ENCODE results near the gene GFI1B. TPM values are rescaled to one million over a fixed set of nuclear protein-coding genes. Genes with fewer than 3 reads are reported as not detected.
"Not testable (repeated sequence)": the region's sequence is repeated elsewhere in the genome, so short reads cannot be mapped to it uniquely, and the experiment has no call there.

GFI1B gene
- total and polyA plus RNA-seq, 2 donors = 0.04 to 0.26 TPM

DNA sequence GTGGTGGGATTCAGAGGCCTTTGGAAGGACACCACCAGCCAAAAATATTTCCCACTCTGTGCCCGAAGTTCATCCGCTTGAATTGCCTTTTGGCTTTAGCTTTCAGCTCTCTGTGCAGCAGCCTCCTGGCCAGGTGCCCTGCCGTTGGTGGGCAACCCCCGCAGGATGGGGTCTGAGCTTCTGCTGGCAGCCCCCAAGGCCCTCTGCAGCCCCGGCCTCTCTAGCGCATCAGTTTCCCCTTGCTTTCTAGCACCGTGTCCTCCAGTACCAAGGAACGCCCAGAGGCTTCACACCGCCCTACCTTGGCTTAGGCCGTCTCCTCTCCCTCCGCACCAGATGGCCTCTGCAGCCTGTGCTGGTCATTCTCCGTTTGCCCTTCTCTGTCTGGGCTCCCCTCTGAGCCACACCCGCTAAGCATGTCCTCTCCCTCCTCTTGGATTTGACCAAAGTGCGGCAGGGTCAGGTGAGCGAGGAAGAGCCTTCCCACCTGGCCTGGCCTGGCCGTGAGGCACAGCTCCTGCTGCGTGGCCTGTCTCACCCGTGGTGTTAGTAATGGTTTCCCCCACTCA is 29.9 kb upstream of the GFI1B start:
- WGBS = 80% methylated on average over 18 of the region's 18 CpGs
- no peak overlapping the region for H3K4me3 ChIP-seq (ENCODE audit: low read depth, low read length)
- DNase-seq (ENCODE audit: extremely low spot score) = no peak
- H3K4me1 ChIP-seq (ENCODE audit: insufficient read depth) = no peaks in the 10 kb centered on the region
- H3K36me3 ChIP-seq (ENCODE audit: insufficient read depth) = no peaks in the 10 kb centered on the region
- no peak overlapping the region for H3K27ac ChIP-seq (ENCODE audit: low read depth)

GRCh38 chr9:132949709-132950108 is 28.8 kb upstream of the GFI1B start:
- H3K4me3 ChIP-seq (ENCODE audit: low read depth, low read length) = no peak overlapping the region
- no peak for DNase-seq (ENCODE audit: extremely low spot score)
- no peak overlapping the region for H3K27ac ChIP-seq (ENCODE audit: low read depth)
- WGBS = 83% methylated on average over 4 of the region's 4 CpGs
- H3K36me3 ChIP-seq (ENCODE audit: insufficient read depth) = no peaks in the 10 kb centered on the region
- no peaks in the 10 kb centered on the region for H3K4me1 ChIP-seq (ENCODE audit: insufficient read depth)

- no peaks in the 10 kb centered on the region for H3K36me3 ChIP-seq (ENCODE audit: insufficient read depth)
- no peak overlapping the region for H3K27ac ChIP-seq (ENCODE audit: low read depth)
- DNase-seq (ENCODE audit: extremely low spot score) = no peak
- no peaks in the 10 kb centered on the region for H3K4me1 ChIP-seq (ENCODE audit: insufficient read depth)
- H3K4me3 ChIP-seq (ENCODE audit: low read depth, low read length) = no peak overlapping the region
- 77% methylated on average over 2 of the region's 2 CpGs for WGBS
Observed at GRCh38 chr9:132955123-132955522, 23.4 kb upstream of the GFI1B start.

DNA sequence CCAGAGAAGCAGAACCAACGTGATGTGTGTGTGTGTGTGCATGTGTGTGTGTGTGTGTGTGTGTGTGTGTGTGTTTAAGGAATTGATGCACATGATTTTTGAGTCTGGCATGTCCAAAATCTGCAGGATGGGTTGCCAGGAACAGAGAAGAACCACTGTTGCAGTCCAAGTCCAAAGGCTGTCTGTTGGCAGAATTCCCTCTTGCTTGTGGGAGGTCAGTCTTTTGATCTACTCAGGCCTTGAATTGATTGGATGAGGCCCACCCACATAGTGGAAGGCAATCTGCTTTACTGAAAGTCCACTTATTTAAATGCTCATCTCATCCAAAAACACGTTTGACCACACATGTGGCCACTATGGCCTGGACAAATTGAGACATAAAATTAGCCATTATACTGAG is 22.7 kb upstream of the GFI1B start:
- Histone ChIP-seq H3K27ac (ENCODE audit: low read depth) (no peak overlapping the region), H3K36me3 (ENCODE audit: insufficient read depth) (no peaks in the 10 kb centered on the region), H3K4me3 (ENCODE audit: low read depth, low read length) (no peak overlapping the region), H3K4me1 (ENCODE audit: insufficient read depth) (no peaks in the 10 kb centered on the region)
- no peak for DNase-seq (ENCODE audit: extremely low spot score)
- 52% methylated on average over 2 of the region's 2 CpGs for WGBS

GRCh38 chr9:132957805-132958204 is 20.7 kb upstream of the GFI1B start:
- H3K4me3 ChIP-seq (ENCODE audit: low read depth, low read length) = no peak overlapping the region
- no peak overlapping the region for H3K27ac ChIP-seq (ENCODE audit: low read depth)
- no peak for DNase-seq (ENCODE audit: extremely low spot score)
- WGBS = 72% methylated on average over 6 of the region's 6 CpGs
- H3K36me3 ChIP-seq (ENCODE audit: insufficient read depth) = no peaks in the 10 kb centered on the region
- H3K4me1 ChIP-seq (ENCODE audit: insufficient read depth) = no peaks in the 10 kb centered on the region

DNA sequence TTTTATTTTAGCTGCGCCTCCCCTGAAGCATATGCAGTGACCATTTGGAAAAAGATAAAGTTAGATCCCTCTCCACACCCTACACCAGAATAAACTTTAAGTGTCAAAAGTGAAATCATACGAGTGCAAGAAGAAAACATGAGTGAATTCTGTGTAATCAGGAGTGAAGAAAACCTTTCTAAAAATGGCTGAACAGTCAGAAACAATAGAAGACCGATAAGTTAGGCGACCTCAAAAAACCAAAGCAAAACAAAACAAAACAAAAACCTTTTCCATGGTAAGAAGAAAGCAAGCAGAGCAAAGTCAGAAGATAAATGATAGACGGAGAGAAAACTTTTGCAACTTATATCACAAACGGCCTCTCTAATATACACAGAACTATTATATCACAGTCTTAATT is 17.5 kb upstream of the GFI1B start:
- no peak for DNase-seq (ENCODE audit: extremely low spot score)
- Histone ChIP-seq H3K4me3 (ENCODE audit: low read depth, low read length) (no peak overlapping the region), H3K4me1 (ENCODE audit: insufficient read depth) (no peaks in the 10 kb centered on the region), H3K36me3 (ENCODE audit: insufficient read depth) (no peaks in the 10 kb centered on the region), H3K27ac (ENCODE audit: low read depth) (no peak overlapping the region)
- WGBS = 80% methylated on average over 6 of the region's 6 CpGs

GRCh38 chr9:132965478-132965877 is 13.0 kb upstream of the GFI1B start:
- H3K4me1 ChIP-seq (ENCODE audit: insufficient read depth) = no peaks in the 10 kb centered on the region
- 85% methylated on average over 9 of the region's 9 CpGs for WGBS
- no peak overlapping the region for H3K27ac ChIP-seq (ENCODE audit: low read depth)
- no peaks in the 10 kb centered on the region for H3K36me3 ChIP-seq (ENCODE audit: insufficient read depth)
- DNase-seq (ENCODE audit: extremely low spot score) = no peak
- H3K4me3 ChIP-seq (ENCODE audit: low read depth, low read length) = no peak overlapping the region

DNA sequence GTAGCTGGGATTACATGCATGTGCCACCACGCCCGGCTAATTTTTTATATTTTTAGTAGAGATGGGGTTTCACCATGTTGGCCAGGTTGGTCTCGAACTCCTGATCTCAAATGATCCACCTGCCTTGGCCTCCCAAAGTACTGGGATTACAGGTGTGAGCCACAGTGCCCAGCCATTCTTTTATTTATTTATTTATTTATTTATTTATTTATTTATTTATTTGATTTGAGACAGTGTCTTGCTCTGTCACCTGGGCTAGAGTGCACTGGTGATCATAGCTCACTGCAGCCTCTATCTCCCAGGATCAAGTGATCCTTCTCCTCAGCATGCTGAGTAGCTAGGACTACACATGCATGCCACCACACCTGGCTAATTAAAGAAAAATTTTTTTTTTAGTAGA is 10.6 kb upstream of the GFI1B start:
- not testable (repeated sequence) for H3K27ac ChIP-seq (ENCODE audit: low read depth); H3K4me3 ChIP-seq (ENCODE audit: low read depth, low read length); H3K36me3 ChIP-seq (ENCODE audit: insufficient read depth); H3K4me1 ChIP-seq (ENCODE audit: insufficient read depth); DNase-seq (ENCODE audit: extremely low spot score)
- 92% methylated on average over 3 of the region's 3 CpGs for WGBS

GRCh38 chr9:132969783-132970182 is 8.7 kb upstream of the GFI1B start:
- no peaks in the 10 kb centered on the region for H3K4me1 ChIP-seq (ENCODE audit: insufficient read depth)
- no peak for DNase-seq (ENCODE audit: extremely low spot score)
- H3K27ac ChIP-seq (ENCODE audit: low read depth) = no peak overlapping the region
- no peak overlapping the region for H3K4me3 ChIP-seq (ENCODE audit: low read depth, low read length)
- WGBS = 47% methylated on average over 7 of the region's 7 CpGs
- H3K36me3 ChIP-seq (ENCODE audit: insufficient read depth) = no peaks in the 10 kb centered on the region

DNA sequence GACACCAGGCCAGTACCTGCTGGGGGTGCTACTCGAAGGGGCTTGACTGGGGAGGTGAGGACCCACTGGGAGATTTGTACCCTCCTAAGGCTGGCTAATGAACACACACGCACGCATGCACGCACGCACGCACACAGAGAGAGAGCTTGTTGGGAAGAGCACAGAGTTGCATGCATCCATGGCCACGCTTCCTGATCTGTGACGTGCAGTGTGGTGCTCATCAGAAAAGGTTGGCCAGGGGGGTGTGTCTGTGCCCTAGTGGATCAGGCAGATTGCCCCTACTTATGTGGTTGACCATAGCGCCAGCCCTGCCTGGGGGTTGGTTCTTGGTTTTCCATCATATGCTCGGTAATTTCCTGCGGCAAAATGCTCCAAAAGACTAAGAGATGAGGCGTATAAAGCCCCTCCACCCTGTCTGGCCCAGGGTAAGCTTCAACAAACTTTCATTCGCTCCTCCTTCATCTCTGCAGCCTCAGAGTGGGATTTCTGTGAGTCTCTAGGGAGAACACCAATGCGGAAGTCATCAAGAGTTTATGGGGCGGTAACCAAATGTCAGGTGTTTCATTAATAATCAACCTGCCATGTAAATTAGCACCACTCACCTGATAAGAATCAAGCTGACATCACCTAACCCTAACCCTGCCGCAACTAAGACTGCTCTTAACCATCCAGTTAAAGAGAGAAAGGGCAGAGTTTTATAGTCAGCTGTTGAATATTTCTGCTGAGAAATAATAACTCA is 8.0 kb upstream of the GFI1B start:
- no peaks in the 10 kb centered on the region for H3K36me3 ChIP-seq (ENCODE audit: insufficient read depth)
- no peaks in the 10 kb centered on the region for H3K4me1 ChIP-seq (ENCODE audit: insufficient read depth)
- no peak overlapping the region for H3K27ac ChIP-seq (ENCODE audit: low read depth)
- no peak for DNase-seq (ENCODE audit: extremely low spot score)
- H3K4me3 ChIP-seq (ENCODE audit: low read depth, low read length) = no peak overlapping the region
- WGBS = 85% methylated on average over 16 of the region's 16 CpGs

DNA sequence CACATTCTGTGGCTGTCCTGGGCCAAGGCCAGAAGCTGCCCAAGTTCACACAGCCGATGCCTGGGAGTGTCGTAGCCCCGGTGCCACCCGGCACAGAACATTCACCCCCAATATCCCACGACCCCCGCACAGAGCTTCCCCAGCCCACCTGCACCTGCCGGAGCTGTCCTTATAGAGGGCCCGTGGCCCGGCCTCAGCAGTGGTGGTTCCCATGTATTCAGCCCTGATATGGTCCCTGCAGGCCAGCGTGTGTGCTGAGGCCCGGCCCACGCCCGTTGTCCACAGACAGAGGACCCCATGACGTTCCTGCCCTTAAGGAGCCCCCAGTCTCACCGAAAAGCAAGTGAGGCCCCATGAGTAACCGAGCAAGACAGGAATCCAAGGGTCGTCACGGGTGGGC is 5.3 kb upstream of the GFI1B start:
- no peaks in the 10 kb centered on the region for H3K36me3 ChIP-seq (ENCODE audit: insufficient read depth)
- H3K4me3 ChIP-seq (ENCODE audit: low read depth, low read length) = no peak overlapping the region
- no peak overlapping the region for H3K27ac ChIP-seq (ENCODE audit: low read depth)
- no peaks in the 10 kb centered on the region for H3K4me1 ChIP-seq (ENCODE audit: insufficient read depth)
- WGBS = 78% methylated on average over 18 of the region's 18 CpGs
- no peak for DNase-seq (ENCODE audit: extremely low spot score)

- no peak for DNase-seq (ENCODE audit: extremely low spot score)
- H3K36me3 ChIP-seq (ENCODE audit: insufficient read depth) = no peaks in the 10 kb centered on the region
- H3K27ac ChIP-seq (ENCODE audit: low read depth) = no peak overlapping the region
- no peaks in the 10 kb centered on the region for H3K4me1 ChIP-seq (ENCODE audit: insufficient read depth)
- no peak overlapping the region for H3K4me3 ChIP-seq (ENCODE audit: low read depth, low read length)
- WGBS = 88% methylated on average over 5 of the region's 5 CpGs
Observed at GRCh38 chr9:132973713-132974112, 4.8 kb upstream of the GFI1B start.

- H3K4me3 ChIP-seq (ENCODE audit: low read depth, low read length) = no peak overlapping the region
- no peaks in the 10 kb centered on the region for H3K36me3 ChIP-seq (ENCODE audit: insufficient read depth)
- H3K27ac ChIP-seq (ENCODE audit: low read depth) = no peak overlapping the region
- no peaks in the 10 kb centered on the region for H3K4me1 ChIP-seq (ENCODE audit: insufficient read depth)
- no peak for DNase-seq (ENCODE audit: extremely low spot score)
- WGBS = 30% methylated on average over 6 of the region's 6 CpGs
Observed at GRCh38 chr9:132975961-132976360, 2.5 kb upstream of the GFI1B start.

DNA sequence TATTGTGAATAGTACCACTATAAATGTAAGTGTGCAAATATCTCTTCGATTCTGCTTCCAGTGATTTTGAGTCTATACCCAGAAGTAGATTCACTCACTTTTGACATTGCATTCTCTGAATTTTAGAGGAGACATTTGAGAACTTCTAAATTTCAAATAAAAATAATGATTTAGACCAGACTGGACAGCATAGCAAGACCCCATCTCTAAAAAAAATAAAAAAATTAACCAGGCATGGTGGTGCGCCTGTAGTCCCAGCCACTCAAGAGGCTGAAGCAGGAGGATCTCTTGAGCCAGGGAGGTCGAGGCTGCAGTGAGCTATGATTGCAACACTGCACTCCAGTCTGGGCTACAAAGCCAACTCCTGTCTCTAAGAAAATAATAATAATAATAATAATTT is 1.9 kb upstream of the GFI1B start:
- WGBS = 90% methylated on average over 3 of the region's 3 CpGs
- Histone ChIP-seq H3K27ac (ENCODE audit: low read depth) (no peak overlapping the region), H3K36me3 (ENCODE audit: insufficient read depth) (no peaks in the 10 kb centered on the region), H3K4me3 (ENCODE audit: low read depth, low read length) (no peak overlapping the region), H3K4me1 (ENCODE audit: insufficient read depth) (no peaks in the 10 kb centered on the region)
- no peak for DNase-seq (ENCODE audit: extremely low spot score)

DNA sequence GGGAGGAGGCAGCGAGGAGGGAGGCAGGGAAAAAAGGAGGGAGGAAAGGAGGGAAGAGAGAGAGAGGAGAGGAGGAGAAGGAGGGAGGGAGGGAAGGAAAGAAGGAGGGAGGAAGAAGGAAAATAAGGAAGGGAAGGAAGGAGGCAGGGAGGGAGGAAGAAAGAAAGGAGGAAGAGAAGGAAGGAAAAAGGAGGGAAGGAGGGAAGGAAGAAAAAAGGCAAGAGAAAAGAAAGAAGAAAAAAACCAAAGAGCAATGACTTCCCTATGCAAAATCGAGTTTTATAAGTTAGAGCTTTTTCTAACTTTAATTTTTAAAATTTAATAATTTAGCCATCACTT is 413 bp upstream of the GFI1B start:
- H3K4me1 ChIP-seq (ENCODE audit: insufficient read depth) = no peaks in the 10 kb centered on the region
- no peak for DNase-seq (ENCODE audit: extremely low spot score)
- WGBS = 18% methylated on average over 2 of the region's 2 CpGs

More for the DNA sequence above, 413 bp upstream of the GFI1B start:
- Histone ChIP-seq H3K36me3 (ENCODE audit: insufficient read depth) (no peaks in the 10 kb centered on the region), H3K4me3 (ENCODE audit: low read depth, low read length) (no peak overlapping the region), H3K27ac (ENCODE audit: low read depth) (no peak overlapping the region)
